ENCODE measurements around the gene RERE.

DNA sequence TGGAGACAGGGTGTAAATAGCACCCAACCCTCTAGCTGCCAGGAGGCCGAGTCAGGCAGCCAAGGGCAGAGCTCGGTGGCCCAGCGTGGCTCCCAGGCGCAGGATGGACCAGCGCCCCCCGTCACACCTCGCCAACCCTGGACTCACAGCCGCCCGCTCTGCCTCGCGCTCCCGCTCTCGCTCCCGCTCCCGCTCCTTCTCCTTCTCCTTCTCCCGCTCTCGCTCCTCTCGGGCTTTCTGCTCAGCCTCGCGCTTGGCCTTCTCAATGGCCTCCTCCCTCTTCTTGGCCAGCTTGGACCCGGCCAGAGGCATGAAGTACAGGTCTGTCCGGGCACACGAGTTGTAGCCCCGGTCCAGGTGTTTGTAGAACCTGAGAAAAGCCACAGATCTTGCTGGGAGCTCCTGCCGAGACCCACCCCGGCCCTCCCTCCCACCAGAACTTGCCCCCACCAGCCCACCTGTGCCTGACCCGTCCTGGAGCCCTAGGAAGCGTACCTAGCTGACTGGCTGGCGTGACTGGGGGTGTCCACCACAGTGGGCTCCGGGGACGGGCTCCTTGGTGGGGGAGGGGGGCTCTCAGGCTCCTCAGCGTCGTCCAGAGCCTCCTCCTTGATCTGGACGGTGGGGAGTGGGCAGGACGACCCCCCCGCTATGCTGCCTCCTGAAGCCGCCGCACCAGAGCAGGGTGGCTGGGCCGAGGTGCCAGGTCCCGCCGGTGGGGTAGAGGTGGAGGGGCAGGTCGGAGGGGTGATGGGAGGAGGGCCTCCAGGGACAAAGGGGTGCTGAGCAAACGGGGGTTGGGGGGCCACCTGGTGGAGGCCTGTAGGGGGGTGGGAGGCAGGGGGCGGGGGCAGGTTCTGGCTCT, 457.6 kb downstream of the RERE start:
- TF ChIP-seq TAF1 (IDR thresholded peaks at IDR 0.05; ENCODE audit: borderline replicate concordance, low read depth, low read length), result no peak
- TF ChIP-seq POLR2AphosphoS5 (IDR thresholded peaks at IDR 0.05; ENCODE audit: low read depth, low read length), result no peak
- no peak for TF ChIP-seq POLR2A (IDR thresholded peaks at IDR 0.05; ENCODE audit: low read depth, low read length)
